Stimulated activated CD8-positive, alpha-beta memory T cell treated with anti-CD3 and anti-CD28 coated beads, Interleukin-4, amount 100 ng/mL, for 4 hours (primary cell): Measurements from ENCODE around the gene PEAK3.

Experiments
- DNase-seq, 2 donors: peaks; one replicate each; pipeline ENCODE4 v3.0.0-alpha.2; 2020; ENCODE audit warnings: low read depth in 2 of 2, low spot score in 1 of 2

PEAK3 gene

GRCh38 chr19:2271234-2272103 lies 10.5 kb downstream of the PEAK3 start:
- DNase-seq, result no peak

- peak; percentile 48 to 60 for DNase-seq
Measured at GRCh38 chr19:2270423-2271233, 11.3 kb downstream of the PEAK3 start.

DNA sequence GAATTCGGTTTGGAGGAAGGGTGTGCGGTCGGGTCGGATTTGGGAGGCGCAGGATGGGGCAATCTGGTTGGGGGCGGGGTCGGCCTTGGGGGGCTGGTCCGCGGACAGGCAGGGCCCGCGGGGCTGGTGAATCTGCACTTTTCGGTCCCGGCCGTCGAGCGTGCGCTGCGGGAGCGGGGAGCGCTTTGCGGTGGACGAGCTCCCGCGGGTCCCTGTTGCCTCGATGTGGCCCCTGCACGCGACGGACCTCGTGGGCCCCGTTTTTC lies 11.9 kb downstream of the PEAK3 start:
- DNase-seq, result no peak

GRCh38 chr19:2269244-2270156 lies 12.5 kb downstream of the PEAK3 start:
- peak; percentile 96 to 98 for DNase-seq

GRCh38 chr19:2268861-2269243 lies 13.1 kb downstream of the PEAK3 start:
- DNase-seq, result no peak

GRCh38 chr19:2268480-2268830 lies 13.5 kb downstream of the PEAK3 start:
- DNase-seq, result no peak

DNA sequence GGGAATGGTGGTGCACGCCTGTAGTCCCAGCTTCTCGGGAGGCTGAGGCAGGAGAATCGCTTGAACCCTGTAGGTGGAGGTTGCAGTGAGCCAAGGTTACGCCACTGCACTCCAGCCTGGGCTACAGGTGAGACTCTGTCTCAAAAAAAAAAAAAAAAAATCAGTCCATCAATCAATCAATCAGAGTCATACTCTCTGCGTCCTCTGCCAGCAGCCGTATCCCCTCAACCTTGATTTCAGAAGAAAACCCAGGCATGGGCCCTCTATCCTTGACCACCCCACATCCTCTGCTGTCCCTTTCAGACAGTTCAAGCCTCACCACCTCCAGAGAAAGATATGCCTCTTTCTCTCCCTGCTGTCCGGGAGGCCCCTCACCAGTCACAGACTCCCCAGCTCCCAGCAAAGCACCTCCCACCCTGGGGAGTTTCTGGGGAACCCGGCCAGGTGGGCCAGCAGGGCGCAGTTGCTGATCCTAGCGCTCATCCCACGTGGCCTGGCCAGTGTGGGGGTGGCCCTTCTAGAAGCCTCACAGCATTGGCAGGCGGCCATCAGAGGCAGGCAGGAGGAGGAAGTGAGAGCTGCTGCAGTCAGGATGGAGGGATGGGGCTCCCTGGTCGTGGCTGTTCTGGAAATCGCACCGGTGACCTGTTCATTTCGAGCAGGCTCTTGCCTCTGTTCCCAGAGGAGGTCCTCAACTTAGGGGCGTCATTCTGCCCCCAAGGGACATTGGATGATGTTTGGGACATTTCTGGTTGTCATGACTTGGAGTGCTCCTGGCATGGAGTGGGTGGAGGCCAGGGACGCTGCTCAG lies 15.6 kb downstream of the PEAK3 start:
- no peak for DNase-seq

DNA sequence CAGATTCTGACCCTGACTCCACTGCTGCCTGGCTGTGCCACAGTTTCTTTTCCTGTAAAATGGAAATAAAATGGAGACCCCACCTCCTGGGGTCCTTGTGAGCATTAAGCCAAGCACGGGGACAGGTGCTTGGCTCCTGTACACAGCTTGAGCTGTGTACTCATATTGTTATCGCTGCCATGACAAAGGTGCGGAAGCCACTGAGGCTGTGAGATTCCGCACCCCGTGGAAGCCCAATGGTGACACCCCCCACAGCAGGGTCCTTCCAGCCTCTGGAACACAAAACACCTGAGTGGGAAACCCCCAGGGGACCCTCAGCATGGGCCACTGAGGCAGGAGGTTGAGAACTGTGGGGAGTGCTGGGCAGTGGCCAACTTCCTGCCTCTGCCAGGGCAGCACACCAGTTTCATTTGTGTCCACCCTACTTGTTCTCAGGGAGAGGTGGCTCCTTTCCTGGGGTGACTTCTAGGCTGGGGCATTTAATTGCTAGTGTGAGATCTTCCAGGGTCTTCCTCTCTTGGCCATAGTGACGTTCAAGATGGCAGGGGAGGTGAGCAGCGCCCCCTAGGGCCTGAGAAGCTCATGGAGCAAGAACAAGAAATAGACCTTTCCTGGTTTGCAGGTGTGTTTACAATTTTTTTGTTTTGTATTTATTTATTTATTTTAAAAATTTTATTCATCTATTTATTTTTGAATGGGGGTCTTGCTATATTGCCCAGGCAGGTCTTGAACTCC lies 20.4 kb downstream of the PEAK3 start:
- DNase-seq, result no peak

GRCh38 chr19:2260341-2260805 lies 21.6 kb downstream of the PEAK3 start:
- no peak for DNase-seq

- DNase-seq, result no peak
Measured at GRCh38 chr19:2259336-2259735, 22.6 kb downstream of the PEAK3 start.

GRCh38 chr19:2255982-2256685 lies 25.8 kb downstream of the PEAK3 start, which contains the start of gene JSRP1:
Gene JSRP1, minus strand, starts transcription at chr19:2256417. Its CDS starts 1,103 bp downstream, at chr19:2255314.
- DNase-seq, result no peak

DNA sequence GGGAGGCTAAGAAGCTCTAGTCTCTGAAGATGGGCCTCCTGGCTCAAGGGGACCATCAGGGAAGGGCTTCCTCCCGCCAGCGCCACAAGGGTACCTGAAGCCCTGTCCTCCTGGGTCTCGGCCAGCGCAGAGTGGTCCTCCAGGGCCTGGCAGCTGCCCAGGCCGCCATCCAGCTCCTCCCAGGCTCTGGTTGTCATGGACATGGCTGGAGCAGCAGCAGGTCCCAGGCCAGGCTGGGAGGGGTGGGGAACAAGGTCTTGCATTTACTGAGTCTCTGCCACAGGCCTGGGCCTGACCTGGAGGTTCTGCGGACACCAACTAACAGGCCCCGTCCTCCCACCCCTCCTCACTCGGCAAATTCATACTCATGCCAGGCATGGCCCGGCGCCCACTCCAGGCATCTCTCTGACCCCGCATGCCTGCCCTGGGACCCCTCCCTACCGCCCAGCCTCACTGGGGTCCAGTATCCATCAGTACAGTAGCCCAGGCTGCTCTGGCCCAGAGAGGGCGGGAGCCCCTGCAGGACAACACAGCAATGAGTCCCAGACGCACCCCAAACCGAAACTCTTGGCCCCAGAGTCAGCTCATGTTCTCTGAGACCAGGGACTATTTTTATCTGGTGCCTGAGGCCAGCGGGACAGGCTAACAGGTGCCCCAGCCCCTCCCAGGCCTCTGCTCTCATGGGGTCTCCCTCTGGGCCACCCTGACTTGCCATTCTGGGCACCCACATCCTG lies 26.7 kb downstream of the PEAK3 start:
- DNase-seq, result no peak

DNA sequence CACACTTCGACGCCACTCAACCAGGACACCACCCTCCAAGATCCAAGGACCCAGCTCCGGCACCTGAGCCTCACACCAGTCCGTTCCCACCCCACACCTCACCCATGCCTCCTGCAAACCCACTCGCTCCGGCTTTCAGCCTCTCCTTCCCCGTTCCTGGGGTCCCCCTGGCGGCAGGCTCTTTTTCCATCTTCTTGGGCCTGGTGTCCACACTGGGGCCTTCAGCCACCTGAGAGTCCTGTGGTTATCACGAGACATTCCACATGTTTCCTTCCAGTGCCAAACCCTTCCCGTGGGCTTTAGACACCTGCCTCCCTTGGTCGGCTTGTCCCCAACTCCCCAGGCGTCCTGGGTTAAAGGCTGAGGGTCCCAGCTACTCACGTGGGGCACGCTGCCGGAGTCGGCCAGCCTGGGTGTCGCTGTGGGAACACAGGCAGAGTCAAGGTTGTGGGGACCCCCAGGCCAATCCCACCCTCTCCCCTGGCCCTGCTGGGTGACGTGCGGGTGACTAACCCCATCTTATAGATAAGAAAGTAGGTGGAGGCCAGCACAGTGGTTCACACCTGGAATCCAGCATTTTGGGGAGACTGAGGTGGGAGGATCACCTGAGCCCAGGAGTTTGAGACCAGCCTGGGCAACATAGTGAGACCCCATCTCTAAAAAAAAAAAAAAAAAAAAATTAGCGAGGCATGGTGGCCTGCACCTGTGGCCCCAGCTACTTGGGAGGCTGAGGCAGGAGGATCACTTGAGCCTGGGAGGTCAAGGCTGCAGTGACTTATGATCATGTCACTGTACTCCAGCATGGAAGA lies 27.7 kb downstream of the PEAK3 start:
- no peak for DNase-seq

GRCh38 chr19:2253106-2254063 lies 28.6 kb downstream of the PEAK3 start:
- DNase-seq, result no peak

GRCh38 chr19:2252797-2253105 lies 29.2 kb downstream of the PEAK3 start:
- no peak for DNase-seq

GRCh38 chr19:2252055-2252796 lies 29.7 kb downstream of the PEAK3 start:
- no peak for DNase-seq
